ENCODE results near the gene NAT10.

GRCh38 chr11:34136420-34136819, 31.0 kb downstream of the NAT10 start:
- TF ChIP-seq EZH2 (IDR thresholded peaks at IDR 0.05; ENCODE audit: insufficient read depth, low read length): no peak
- TF ChIP-seq, protein P1, sequence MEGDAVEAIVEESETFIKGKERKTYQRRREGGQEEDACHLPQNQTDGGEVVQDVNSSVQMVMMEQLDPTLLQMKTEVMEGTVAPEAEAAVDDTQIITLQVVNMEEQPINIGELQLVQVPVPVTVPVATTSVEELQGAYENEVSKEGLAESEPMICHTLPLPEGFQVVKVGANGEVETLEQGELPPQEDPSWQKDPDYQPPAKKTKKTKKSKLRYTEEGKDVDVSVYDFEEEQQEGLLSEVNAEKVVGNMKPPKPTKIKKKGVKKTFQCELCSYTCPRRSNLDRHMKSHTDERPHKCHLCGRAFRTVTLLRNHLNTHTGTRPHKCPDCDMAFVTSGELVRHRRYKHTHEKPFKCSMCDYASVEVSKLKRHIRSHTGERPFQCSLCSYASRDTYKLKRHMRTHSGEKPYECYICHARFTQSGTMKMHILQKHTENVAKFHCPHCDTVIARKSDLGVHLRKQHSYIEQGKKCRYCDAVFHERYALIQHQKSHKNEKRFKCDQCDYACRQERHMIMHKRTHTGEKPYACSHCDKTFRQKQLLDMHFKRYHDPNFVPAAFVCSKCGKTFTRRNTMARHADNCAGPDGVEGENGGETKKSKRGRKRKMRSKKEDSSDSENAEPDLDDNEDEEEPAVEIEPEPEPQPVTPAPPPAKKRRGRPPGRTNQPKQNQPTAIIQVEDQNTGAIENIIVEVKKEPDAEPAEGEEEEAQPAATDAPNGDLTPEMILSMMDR (IDR thresholded peaks at IDR 0.05; ENCODE audit: insufficient read depth, low read depth, low read length): no peak
